ENCODE results near the gene MAPK11.

MAPK11 gene

DNA sequence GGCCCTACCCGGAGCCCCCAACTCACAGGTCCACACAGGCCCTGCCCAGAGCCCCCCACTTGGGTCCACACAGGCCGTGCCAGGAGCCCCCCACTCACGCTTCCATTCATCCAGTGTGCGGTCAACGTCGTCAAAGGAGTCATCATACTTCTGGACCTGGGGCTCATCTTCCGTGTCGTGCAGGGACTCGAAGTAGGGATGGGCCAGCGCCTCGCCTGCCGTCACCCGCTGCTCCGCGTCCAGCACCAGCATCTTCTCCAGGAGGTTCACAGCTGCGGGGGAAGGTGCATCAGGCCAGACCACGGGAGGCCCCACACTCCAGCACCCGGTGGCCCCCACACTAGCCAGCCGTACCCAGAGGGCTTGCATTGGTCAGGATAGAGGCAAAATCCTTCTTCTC is 15.1 kb downstream of the MAPK11 start (continued):
- TF ChIP-seq CREB5 (CRISPR knock-in tag; IDR thresholded peaks at IDR 0.05; ENCODE audit: low read depth) (no peak), ZNF565 (CRISPR knock-in tag; conservative IDR thresholded peaks at IDR 0.05; ENCODE audit: low read depth) (no peak)

DNA sequence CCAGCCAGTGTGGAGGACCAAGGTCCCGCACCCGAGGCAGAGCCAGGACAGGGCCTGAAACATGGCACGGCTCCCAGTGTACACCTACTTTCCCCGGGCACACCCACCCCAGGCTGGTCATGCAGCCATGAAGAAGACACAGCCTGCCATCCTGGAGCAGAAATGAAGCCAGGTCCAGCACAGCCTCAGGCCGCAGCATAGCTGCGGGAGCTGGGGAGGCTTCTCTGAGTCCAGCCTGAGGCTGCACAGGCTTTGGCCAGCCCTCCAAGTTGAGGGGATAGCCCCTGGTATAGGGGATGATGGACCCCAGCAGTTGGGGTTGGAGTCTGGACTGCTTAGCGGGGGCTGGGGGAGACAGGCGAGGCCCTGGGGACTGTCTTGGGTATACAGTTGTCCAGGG is 16.2 kb downstream of the MAPK11 start:
- no peak for ATAC-seq
- no peak for TF ChIP-seq ESRRG (CRISPR knock-in tag; IDR thresholded peaks at IDR 0.05)
- no peak for TF ChIP-seq RARB (CRISPR knock-in tag; IDR thresholded peaks at IDR 0.05)
- TF ChIP-seq OSR1 (CRISPR knock-in tag; IDR thresholded peaks at IDR 0.05) = no peak
- TF ChIP-seq GLIS3 (CRISPR knock-in tag; IDR thresholded peaks at IDR 0.05) = no peak
- TF ChIP-seq SNAI2 (CRISPR knock-in tag; IDR thresholded peaks at IDR 0.05) = no peak
- TF ChIP-seq, protein P1, sequence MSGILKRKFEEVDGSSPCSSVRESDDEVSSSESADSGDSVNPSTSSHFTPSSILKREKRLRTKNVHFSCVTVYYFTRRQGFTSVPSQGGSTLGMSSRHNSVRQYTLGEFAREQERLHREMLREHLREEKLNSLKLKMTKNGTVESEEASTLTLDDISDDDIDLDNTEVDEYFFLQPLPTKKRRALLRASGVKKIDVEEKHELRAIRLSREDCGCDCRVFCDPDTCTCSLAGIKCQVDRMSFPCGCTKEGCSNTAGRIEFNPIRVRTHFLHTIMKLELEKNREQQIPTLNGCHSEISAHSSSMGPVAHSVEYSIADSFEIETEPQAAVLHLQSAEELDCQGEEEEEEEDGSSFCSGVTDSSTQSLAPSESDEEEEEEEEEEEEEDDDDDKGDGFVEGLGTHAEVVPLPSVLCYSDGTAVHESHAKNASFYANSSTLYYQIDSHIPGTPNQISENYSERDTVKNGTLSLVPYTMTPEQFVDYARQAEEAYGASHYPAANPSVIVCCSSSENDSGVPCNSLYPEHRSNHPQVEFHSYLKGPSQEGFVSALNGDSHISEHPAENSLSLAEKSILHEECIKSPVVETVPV (CRISPR knock-in tag; IDR thresholded peaks at IDR 0.05) = no peak
- no peak for TF ChIP-seq ZFP3 (CRISPR knock-in tag; IDR thresholded peaks at IDR 0.05)
- TF ChIP-seq, protein P2, sequence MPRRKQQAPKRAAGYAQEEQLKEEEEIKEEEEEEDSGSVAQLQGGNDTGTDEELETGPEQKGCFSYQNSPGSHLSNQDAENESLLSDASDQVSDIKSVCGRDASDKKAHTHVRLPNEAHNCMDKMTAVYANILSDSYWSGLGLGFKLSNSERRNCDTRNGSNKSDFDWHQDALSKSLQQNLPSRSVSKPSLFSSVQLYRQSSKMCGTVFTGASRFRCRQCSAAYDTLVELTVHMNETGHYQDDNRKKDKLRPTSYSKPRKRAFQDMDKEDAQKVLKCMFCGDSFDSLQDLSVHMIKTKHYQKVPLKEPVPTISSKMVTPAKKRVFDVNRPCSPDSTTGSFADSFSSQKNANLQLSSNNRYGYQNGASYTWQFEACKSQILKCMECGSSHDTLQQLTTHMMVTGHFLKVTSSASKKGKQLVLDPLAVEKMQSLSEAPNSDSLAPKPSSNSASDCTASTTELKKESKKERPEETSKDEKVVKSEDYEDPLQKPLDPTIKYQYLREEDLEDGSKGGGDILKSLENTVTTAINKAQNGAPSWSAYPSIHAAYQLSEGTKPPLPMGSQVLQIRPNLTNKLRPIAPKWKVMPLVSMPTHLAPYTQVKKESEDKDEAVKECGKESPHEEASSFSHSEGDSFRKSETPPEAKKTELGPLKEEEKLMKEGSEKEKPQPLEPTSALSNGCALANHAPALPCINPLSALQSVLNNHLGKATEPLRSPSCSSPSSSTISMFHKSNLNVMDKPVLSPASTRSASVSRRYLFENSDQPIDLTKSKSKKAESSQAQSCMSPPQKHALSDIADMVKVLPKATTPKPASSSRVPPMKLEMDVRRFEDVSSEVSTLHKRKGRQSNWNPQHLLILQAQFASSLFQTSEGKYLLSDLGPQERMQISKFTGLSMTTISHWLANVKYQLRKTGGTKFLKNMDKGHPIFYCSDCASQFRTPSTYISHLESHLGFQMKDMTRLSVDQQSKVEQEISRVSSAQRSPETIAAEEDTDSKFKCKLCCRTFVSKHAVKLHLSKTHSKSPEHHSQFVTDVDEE (CRISPR knock-in tag; IDR thresholded peaks at IDR 0.05) = no peak
- TF ChIP-seq ZC3H10 (CRISPR knock-in tag; IDR thresholded peaks at IDR 0.05) = no peak
- no peak for TF ChIP-seq TOX (CRISPR knock-in tag; IDR thresholded peaks at IDR 0.05; ENCODE audit: borderline replicate concordance)
- TF ChIP-seq, protein P3, sequence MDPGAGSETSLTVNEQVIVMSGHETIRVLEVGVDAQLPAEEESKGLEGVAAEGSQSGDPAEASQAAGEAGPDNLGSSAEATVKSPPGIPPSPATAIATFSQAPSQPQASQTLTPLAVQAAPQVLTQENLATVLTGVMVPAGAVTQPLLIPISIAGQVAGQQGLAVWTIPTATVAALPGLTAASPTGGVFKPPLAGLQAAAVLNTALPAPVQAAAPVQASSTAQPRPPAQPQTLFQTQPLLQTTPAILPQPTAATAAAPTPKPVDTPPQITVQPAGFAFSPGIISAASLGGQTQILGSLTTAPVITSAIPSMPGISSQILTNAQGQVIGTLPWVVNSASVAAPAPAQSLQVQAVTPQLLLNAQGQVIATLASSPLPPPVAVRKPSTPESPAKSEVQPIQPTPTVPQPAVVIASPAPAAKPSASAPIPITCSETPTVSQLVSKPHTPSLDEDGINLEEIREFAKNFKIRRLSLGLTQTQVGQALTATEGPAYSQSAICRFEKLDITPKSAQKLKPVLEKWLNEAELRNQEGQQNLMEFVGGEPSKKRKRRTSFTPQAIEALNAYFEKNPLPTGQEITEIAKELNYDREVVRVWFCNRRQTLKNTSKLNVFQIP (CRISPR knock-in tag; IDR thresholded peaks at IDR 0.05; ENCODE audit: borderline replicate concordance, low read depth) = no peak
- no peak for TF ChIP-seq CREB5 (CRISPR knock-in tag; IDR thresholded peaks at IDR 0.05; ENCODE audit: low read depth)
- TF ChIP-seq, protein P4, sequence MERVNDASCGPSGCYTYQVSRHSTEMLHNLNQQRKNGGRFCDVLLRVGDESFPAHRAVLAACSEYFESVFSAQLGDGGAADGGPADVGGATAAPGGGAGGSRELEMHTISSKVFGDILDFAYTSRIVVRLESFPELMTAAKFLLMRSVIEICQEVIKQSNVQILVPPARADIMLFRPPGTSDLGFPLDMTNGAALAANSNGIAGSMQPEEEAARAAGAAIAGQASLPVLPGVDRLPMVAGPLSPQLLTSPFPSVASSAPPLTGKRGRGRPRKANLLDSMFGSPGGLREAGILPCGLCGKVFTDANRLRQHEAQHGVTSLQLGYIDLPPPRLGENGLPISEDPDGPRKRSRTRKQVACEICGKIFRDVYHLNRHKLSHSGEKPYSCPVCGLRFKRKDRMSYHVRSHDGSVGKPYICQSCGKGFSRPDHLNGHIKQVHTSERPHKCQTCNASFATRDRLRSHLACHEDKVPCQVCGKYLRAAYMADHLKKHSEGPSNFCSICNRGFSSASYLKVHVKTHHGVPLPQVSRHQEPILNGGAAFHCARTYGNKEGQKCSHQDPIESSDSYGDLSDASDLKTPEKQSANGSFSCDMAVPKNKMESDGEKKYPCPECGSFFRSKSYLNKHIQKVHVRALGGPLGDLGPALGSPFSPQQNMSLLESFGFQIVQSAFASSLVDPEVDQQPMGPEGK (CRISPR knock-in tag; IDR thresholded peaks at IDR 0.05; ENCODE audit: borderline replicate concordance) = no peak
- no peak for TF ChIP-seq PPARA (CRISPR knock-in tag; IDR thresholded peaks at IDR 0.05; ENCODE audit: borderline replicate concordance)

DNA sequence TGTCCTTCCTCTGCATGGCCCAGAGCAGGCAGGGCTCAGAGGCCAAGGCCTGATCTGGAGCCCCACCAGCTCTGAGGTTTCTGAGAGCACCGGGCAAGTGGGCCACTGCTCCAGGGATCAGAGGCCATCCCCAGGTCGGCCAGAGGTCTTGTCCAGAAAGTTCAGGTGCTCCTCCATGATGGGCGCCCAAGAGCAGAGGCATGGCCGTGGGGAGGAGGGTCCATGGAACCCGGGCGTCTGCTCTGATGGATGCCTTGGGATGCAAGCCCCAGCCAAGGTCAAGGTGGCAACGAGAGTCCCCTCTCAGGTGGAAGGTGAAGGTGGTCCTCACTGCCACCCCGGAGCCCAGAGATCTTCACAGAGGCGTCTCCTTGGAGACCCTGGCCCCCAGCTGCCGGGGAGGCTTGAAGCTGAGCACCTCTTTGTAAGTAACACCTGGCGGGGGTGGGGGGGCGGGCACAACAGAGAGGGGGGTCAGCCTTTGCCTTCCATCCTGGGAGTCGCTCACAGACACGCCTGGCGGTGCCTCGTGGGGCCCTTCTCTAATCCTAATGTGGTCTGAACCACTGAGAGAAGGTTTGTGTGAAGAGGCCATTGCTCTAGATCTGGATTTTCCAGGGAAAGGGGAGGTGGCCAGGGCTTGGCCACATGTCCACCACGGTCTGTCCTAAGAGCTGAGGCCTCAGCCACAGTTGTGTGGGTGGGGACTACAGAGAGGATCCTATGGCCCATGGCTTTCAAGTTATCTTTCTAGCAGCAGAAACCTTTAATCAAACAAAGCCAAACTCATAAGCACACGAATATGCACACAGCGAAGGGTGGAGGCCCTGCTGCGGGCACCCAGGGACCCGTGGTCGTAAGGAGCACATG is 16.9 kb downstream of the MAPK11 start:
- TF ChIP-seq PPARA (CRISPR knock-in tag; IDR thresholded peaks at IDR 0.05; ENCODE audit: borderline replicate concordance) (no peak), TOX (CRISPR knock-in tag; IDR thresholded peaks at IDR 0.05; ENCODE audit: borderline replicate concordance) (no peak), BACH2 (CRISPR knock-in tag; IDR thresholded peaks at IDR 0.05; ENCODE audit: borderline replicate concordance) (no peak), RARB (CRISPR knock-in tag; IDR thresholded peaks at IDR 0.05) (no peak), ZFP30 (CRISPR knock-in tag; IDR thresholded peaks at IDR 0.05) (no peak), ESRRG (CRISPR knock-in tag; IDR thresholded peaks at IDR 0.05) (no peak), OSR1 (CRISPR knock-in tag; IDR thresholded peaks at IDR 0.05) (no peak), ZNF565 (CRISPR knock-in tag; conservative IDR thresholded peaks at IDR 0.05; ENCODE audit: low read depth) (no peak), ZNF70 (CRISPR knock-in tag; IDR thresholded peaks at IDR 0.05) (no peak)
- TF ChIP-seq, protein P4 (CRISPR knock-in tag; IDR thresholded peaks at IDR 0.05; ENCODE audit: borderline replicate concordance) = no peak
- TF ChIP-seq, protein P3 (CRISPR knock-in tag; IDR thresholded peaks at IDR 0.05; ENCODE audit: borderline replicate concordance, low read depth) = no peak
- ATAC-seq = no peak

All from SK-N-SH treated with all-trans-retinoic acid at 6 μM for 48 hours (cell line).